RWPE2 (cell line): Measurements from ENCODE around the gene DLG1.

Source experiments
- ATAC-seq: fragments of 200-7000 bp; cut with Tn5 transposase; 3 replicates; pipeline ENCODE4 v1.9.1; 2021; ENCODE audit warnings: low read depth
- DNase-seq: peaks from one replicate; pipeline ENCODE4 v3.0.0-alpha.2; 2020; ENCODE audit warnings: low spot score
- H3K27ac ChIP-seq: fragments of 450-650 bp; 2 replicates; pipeline ENCODE4 v1.5.1; 2017; ENCODE audit warnings: mild to moderate bottlenecking; ENCODE audit not compliant: poor library complexity, severe bottlenecking
- H3K27me3 ChIP-seq: fragments of 250-450 bp; sonication (Bioruptor Pico); 2 replicates; pipeline ENCODE4 v1.5.1; 2021; ENCODE audit warnings: mild to moderate bottlenecking, moderate library complexity; ENCODE audit not compliant: insufficient read depth, poor library complexity, severe bottlenecking
- H3K36me3 ChIP-seq: fragments of 250-450 bp; sonication (Bioruptor Pico); 2 replicates; pipeline ENCODE4 v1.5.1; 2020; ENCODE audit warnings: low read depth, mild to moderate bottlenecking, moderate library complexity
- H3K4me1 ChIP-seq: fragments of 250-450 bp; sonication (Bioruptor Pico); 2 replicates; pipeline ENCODE4 v1.5.1; 2021; ENCODE audit warnings: mild to moderate bottlenecking, moderate library complexity; ENCODE audit not compliant: insufficient read depth, poor library complexity, severe bottlenecking
- H3K4me3 ChIP-seq: fragments of 250-450 bp; sonication (Bioruptor Pico); 2 replicates; pipeline ENCODE4 v1.5.1; 2021; ENCODE audit warnings: mild to moderate bottlenecking, moderate library complexity; ENCODE audit not compliant: severe bottlenecking
- H3K9me3 ChIP-seq: fragments of 250-450 bp; sonication (Bioruptor Pico); 2 replicates; pipeline ENCODE4 v1.5.1; 2021; ENCODE audit warnings: mild to moderate bottlenecking, moderate library complexity; ENCODE audit not compliant: severe bottlenecking
- CTCF ChIP-seq: fragments of 450-650 bp; IDR thresholded peaks from one replicate; pipeline ENCODE4 v1.5.1; 2017; ENCODE audit warnings: mild to moderate bottlenecking, moderate library complexity; ENCODE audit not compliant: poor library complexity, severe bottlenecking

Gene DLG1

GRCh38 chr3:197188963-197189362 lies 109.4 kb downstream of the DLG1 start:
- Histone ChIP-seq H3K4me1 (peaks cover 13% of the 10 kb centered on the region), H3K27ac (no peak overlapping the region)
- no peak for ATAC-seq

GRCh38 chr3:197186887-197187588 lies 111.4 kb downstream of the DLG1 start:
- Histone ChIP-seq H3K9me3 (no peaks in the 10 kb centered on the region), H3K36me3 (peaks cover 30% of the 10 kb centered on the region), H3K4me1 (peaks cover 12% of the 10 kb centered on the region), H3K27ac (no peak overlapping the region), H3K27me3 (no peaks in the 10 kb centered on the region), H3K4me3 (no peak overlapping the region)
- peak; percentile 93 for TF ChIP-seq CTCF
- DNase-seq (no peak), ATAC-seq (peak; percentile 88)

More at GRCh38 chr3:197188963-197189362, 109.4 kb downstream of the DLG1 start:
- no peaks in the 10 kb centered on the region for H3K27me3 ChIP-seq
- no peaks in the 10 kb centered on the region for H3K9me3 ChIP-seq
- DNase-seq, result no peak
- no peak overlapping the region for H3K4me3 ChIP-seq
- no peak for TF ChIP-seq CTCF
- peaks cover 34% of the 10 kb centered on the region for H3K36me3 ChIP-seq

GRCh38 chr3:197183582-197183981 lies 114.8 kb downstream of the DLG1 start:
- TF ChIP-seq CTCF, result no peak
- Histone ChIP-seq H3K27me3 (no peaks in the 10 kb centered on the region), H3K4me3 (no peak overlapping the region), H3K9me3 (no peaks in the 10 kb centered on the region), H3K36me3 (peaks cover 31% of the 10 kb centered on the region), H3K4me1 (no peaks in the 10 kb centered on the region), H3K27ac (no peak overlapping the region)
- DNase-seq (no peak), ATAC-seq (no peak)

GRCh38 chr3:197181741-197182140 lies 116.7 kb downstream of the DLG1 start:
- no peak for TF ChIP-seq CTCF

GRCh38 chr3:197178998-197179397 lies 119.4 kb downstream of the DLG1 start:
- Histone ChIP-seq H3K27me3 (no peaks in the 10 kb centered on the region), H3K27ac (no peak overlapping the region), H3K9me3 (no peaks in the 10 kb centered on the region), H3K4me3 (no peak overlapping the region), H3K36me3 (peaks cover 28% of the 10 kb centered on the region), H3K4me1 (peaks cover 6% of the 10 kb centered on the region)
- no peak for DNase-seq
- TF ChIP-seq CTCF, result no peak
- no peak for ATAC-seq

More at GRCh38 chr3:197181741-197182140, 116.7 kb downstream of the DLG1 start:
- no peak overlapping the region for H3K27ac ChIP-seq
- no peak overlapping the region for H3K4me3 ChIP-seq
- H3K36me3 ChIP-seq, result peaks cover 31% of the 10 kb centered on the region
- no peak for ATAC-seq
- no peaks in the 10 kb centered on the region for H3K4me1 ChIP-seq
- no peaks in the 10 kb centered on the region for H3K9me3 ChIP-seq
- no peak for DNase-seq
- H3K27me3 ChIP-seq, result no peaks in the 10 kb centered on the region
